COLO829 (cell line): ENCODE results near the gene GSG1L.
"Not testable (repeated sequence)": the region's sequence is repeated elsewhere in the genome, so short reads cannot be mapped to it uniquely, and the experiment has no call there.

Experiments used
- DNase-seq: peaks from one replicate; pipeline ENCODE4 v3.0.0; 2012; ENCODE audit warnings: low spot score

GSG1L gene

DNA sequence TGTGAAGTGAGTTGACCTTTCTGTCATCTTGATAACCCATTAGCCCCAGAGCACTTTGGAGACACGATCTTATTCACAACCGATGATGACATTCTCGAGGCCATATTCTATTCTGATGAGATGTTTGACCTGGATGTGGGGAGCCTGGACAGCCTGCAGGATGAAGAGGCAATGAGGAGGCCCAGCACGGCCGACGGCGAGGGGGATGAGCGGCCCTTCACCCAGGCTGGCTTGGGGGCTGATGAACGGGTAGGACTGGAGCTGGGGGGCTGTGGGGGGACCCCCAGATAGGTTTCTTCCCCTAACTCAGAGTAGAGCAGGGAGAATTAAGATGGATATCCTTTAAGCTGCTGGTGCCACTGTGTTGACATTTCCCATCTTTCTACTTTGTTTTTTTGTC, 311.8 kb downstream of the GSG1L start:
- DNase-seq, result no peak

DNA sequence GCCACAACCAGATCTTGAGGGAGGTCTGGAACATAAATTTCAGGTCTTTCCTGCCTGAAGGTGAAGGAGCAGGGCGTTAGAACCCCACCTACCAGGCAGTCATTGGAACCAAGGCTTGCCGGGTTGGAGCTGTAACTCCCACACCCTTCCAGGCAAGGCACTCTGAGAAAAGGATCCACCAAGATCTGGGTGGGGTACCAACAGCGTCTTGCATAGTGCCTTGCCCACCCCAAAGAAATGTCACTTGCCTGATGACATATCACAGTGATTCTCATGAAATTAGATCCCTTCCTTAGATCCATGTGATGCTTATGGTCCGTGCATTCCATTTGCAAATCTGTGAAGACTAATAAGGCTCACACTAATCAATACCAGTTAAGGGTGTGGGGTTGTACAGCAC, 312.3 kb downstream of the GSG1L start:
- DNase-seq, result no peak

DNA sequence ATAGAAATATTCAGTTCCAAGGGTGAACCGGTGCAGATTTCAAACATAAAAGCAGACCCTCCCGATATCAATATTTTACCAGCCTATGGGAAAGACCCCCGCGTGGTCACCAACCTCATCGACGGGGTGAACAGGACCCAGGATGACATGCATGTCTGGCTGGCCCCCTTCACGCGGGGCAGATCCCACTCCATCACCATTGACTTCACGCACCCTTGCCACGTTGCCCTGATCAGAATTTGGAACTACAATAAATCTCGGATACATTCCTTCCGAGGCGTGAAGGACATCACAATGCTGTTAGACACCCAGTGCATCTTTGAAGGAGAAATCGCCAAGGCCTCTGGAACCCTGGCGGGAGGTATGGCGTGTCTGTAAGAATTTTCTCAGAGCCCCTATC, 313.6 kb downstream of the GSG1L start:
- DNase-seq, result no peak

DNA sequence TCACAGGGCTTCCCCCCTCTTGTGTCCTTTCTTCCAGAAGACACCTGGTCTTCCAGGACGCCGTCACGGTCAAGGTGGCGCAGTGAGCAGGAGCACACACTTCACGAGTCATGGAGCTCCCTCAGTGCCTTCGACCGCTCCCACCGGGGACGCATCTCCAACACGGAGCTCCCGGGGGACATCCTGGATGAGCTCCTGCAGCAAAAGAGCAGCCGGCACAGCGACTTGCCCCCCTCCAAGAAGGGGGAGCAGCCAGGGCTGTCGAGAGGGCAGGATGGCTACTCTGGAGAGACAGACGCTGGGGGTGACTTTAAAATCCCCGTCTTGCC, 314.0 kb downstream of the GSG1L start:
- no peak for DNase-seq

DNA sequence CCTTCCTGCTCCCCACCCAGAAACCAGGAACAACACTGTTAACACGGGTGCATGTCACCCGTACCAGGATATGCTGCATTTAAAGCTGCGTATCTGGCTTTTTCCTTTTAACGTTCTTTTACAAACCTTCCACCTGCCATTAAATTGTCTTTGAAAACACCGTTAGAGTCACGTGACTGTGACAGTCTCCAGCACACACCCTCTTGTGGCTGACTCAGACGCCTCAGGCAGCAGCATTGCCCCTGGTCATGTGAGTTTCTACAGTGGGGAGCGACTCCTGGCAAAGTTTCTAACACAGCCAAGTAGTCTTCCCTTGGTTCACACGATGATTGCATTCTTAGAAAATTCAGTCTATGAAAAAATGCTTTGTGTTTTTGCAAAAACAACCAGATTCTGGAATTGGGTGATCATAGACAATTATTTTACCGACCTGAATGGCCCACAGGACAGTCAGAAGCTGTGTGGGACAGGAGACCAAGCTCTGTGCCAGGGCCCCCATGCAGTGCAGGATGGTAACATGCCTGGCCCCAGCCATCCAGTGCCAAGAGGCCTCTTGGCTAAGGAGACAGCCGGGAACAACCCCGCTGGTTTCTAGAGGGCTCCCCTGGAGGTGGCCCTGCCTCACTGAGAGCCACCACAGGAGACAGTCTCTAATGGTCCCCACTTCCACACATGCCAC, 314.5 kb downstream of the GSG1L start:
- peak; percentile 94 for DNase-seq

DNA sequence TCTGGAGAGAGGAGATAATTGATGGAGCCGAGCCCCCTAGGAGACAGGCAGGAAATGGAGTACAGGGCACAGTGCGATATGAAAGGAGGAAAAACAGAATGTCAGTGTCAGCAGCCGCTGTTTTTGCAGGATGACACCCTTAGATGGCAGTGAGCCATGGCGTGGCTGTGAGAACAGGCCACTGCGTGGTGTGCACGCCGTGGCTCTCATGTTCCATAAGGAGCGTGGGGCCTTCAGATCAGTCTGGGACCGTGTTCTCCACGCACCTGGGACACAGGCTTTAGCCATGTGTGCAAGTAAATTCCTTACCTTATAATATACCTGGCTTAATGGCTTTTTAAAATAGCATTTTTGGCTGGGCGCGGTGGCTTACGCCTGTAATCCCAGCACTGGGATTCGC, 315.6 kb downstream of the GSG1L start:
- no peak for DNase-seq

DNA sequence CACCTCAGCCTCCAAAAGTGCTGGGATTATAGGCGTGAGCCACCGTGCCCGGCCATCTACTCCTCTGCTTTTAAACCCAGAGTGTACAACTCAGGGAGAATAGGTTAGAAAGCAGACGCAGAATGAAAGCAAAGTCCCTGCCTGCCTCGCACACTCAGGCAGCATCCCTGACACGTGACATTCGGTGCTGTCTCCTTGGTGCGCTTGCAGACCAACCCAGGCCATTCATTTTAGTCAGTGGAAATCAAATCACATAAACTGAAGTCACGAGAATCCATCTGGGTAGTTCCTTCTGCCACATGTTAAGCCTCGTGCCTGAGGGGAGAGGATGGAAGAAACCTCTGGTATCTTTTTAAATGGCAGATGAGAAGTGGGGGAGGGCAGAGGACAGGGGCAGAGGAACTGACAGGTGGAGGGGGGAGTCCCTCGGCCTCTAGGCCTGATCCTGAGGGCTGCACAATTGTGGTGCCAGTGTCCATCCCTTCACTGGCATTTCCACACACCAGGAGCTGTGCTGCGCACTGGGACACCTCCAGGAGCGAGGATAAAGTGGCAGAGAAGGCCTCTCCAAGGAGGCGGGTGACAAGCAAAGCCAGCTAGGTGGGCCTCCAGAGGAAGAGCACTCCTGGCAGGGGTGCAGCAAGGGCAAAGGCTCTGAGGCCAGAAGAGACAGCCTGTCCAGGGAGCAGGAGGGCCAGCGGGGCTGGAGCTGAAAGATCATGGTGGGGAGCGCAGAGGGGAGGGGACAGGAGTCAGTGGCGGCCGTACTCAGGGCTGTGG, 317.2 kb downstream of the GSG1L start:
- DNase-seq, result no peak

DNA sequence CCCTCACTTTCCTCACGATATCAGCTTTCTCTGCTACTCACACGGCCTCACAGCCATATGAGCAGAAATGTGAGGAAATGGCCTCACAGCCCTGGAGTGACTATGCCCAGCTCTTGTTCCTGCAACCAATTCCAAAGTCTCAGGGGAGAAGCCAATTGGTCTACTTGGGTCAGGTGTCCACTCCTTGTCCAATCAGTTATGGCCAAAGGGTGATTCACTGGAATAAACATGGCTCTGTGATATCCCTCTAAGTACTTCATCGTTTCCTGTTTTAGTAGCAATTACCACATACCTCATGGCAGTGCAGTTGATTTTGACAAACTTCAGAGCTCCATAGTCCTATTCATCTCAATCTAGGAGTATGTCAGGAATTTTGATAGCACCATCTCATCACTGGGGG, 318.2 kb downstream of the GSG1L start:
- no peak for DNase-seq

DNA sequence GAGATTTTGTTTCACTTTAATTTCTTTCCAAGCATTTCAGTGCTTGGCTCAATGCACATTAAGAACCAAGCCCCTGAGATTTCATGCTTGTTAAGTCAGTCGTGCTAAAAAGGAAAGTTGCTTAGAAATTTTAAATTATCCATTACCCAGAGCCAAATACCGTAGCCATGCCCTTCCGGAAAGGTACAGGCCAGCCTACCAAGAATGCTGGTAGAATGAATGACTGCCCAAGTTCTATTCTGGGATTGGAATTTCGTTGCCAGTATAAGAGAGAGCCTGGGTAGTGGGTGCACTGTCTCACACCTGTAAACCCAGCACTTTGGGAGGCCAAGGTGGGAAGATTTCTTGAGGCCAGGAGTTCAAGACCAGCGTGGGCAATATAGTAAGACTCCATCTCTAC, 319.6 kb downstream of the GSG1L start:
- no peak for DNase-seq

DNA sequence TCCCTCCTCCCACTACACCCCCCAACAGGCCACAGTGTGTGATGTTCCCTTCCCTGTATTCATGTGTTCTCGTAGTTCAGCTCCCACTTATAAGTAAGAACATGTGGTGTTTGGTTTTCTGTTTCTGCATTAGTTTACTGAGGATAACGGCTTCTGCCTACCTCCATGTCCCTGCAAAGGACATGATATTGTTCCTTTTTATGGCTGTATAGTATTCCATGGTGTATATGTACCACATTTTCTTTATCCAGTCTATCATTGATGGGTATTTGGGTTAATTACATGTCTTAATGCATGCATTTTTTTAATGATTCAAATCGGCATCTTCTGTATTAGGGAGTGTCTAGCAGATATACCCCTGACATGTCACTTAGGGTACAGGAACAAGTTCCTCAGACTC, 320.5 kb downstream of the GSG1L start:
- DNase-seq, result not testable (repeated sequence)

DNA sequence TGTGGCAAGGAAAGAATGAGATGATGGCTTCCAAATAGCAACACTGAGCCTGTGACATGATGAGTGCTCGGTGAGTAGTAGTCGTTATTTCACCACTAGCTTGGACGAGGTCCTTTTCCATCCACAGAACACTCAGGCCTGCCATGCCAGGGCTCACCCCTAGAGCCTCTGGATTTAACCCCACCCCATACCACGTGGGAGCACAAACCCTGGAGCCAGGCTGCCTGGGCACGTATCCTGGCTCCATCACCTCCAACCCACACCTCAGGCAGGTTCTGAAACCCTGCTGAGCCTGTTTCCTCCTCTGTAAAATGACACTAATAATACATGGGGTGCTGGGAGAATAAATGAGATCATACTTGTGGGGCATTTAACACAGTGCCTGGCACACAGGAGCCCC, 321.2 kb downstream of the GSG1L start:
- DNase-seq, result no peak

DNA sequence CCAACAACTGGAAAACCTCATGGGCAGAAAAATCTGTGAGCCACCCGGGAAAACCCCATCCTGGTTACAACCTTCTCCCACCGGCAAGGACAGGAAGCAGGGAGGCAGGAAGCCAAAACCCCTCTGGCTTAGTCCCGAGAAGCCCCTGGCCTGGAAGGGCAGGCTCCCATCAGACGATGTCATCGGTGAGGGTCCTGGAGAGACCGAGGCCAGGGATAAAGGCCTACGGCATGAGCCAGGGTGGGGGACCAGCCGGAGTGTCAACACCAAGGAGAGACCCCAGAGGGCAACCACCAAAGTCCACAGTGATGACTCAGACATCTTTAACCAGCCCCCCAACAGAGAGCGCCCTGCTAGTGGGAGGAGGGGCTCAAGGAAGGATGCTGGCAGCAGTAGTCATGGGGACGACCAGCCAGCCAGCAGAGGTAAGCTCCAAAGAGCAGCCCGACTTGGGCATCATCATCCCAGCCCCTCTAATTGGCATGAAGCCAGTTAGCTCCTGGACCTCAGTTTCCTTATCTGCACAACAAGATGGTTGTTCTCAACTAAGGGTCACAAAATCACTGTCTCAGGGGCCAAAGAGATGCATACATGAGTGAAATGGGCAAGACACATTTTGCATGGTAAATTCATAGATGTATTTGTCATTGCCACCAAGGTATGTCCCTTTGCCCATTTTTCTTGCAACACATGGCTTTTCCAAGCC, 322.9 kb downstream of the GSG1L start:
- no peak for DNase-seq

DNA sequence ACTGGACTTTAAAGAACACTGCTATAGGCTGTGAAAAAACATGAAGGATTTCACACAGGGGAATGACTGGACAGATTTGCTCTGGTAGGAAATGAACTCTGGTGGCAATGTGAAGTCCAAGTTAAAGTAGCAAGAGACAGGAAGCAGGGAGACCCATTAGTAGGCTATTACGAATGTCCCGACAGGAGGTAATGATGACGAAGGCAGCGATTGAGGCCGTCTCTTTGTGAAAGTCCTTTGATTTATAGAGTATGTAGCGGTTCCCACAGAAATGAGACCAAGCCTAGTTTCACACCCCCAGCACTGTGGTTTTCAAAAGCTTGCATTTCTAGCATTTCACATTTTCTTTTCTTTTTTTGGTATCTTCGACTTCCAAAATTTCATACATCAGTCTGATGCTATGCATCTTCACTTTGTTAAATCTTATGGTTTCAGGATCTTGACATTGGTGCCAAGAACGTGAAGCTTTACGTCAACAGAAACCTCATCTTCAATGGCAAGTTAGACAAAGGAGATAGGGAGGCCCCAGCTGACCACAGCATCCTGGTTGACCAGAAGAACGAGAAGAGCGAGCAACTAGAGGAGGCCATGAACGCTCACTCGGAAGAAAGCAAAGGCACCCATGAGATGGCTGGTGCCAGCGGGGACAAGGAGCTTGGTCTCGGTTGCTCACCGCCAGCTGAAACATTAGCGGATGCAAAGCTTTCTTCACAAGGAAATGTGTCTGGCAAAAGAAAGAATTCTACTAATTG, 323.7 kb downstream of the GSG1L start:
- DNase-seq, result no peak

DNA sequence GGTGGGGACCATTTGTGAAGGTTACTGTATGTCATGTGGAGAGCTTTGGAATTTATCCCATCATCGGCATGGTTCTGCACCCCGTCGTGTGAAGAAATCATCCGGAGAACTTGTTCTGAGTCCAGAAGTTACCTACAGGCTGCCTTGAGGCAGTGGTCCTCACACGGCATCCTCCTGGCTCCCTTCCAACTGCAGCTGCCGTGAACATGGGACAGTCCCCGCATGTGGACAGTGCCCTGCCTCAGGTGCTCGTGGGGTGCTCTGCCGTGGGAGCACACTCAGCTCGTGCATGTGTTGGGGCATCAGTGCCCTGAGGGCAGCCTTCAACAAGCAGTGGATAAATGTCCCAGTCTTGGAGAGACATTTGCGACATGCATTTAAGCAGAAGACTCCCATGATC, 324.9 kb downstream of the GSG1L start:
- DNase-seq, result no peak
